HEK293 (cell line): ENCODE results near the gene CLEC2L.

Experiments used
- CTCF ChIA-PET: fragments of 350-600 bp; formaldehyde crosslinking; extraction: SDS; loops from one replicate; lab custom pipeline; 2021; ENCODE audit warnings: antibody characterized with exemption; lab: Yijun Ruan, JAX
- POLR2A ChIA-PET: fragments of 300-600 bp; formaldehyde crosslinking; extraction: SDS; loops from one replicate; lab custom pipeline; 2020; ENCODE audit warnings: antibody characterized with exemption, inconsistent platforms; lab: Yijun Ruan, JAX
- H3K27ac ChIP-seq: fragments of 200-500 bp; sonication (Bioruptor generic); 2 replicates; pipeline ENCODE4 v1.5.1; 2014; ENCODE audit warnings: low read depth, low read length, control low read depth, inconsistent platforms; ENCODE audit errors: extremely low read depth
- H3K36me3 ChIP-seq, 2 experiments: fragments of 200-500 bp in 1 of 2; sonication (Bioruptor generic) in 1 of 2; 1 replicate in 1 of 2; 2 replicates in 1 of 2; pipeline ENCODE4 v1.5.1; 2014 to 2017; ENCODE audit warnings: inconsistent platforms in 2 of 2, low read length in 2 of 2; ENCODE audit not compliant: control insufficient read depth in 2 of 2, insufficient read depth in 1 of 2
- H3K4me1 ChIP-seq: fragments of 200-500 bp; sonication (Bioruptor generic); 2 replicates; pipeline ENCODE4 v1.5.1; 2014; ENCODE audit warnings: mild to moderate bottlenecking, low read length, inconsistent platforms; ENCODE audit not compliant: control insufficient read depth, insufficient read depth
- H3K4me3 ChIP-seq: 2 replicates; pipeline ENCODE4 v1.5.1; 2011; ENCODE audit warnings: low read depth, mild to moderate bottlenecking, control low read depth, low read length, moderate library complexity
- H3K9me3 ChIP-seq: fragments of 200-500 bp; sonication (Bioruptor generic); 2 replicates; pipeline ENCODE4 v1.5.1; 2014; ENCODE audit warnings: low read depth, low read length, inconsistent platforms; ENCODE audit not compliant: control insufficient read depth, insufficient read depth
- EGR2 ChIP-seq: fragments of 450-650 bp; formaldehyde crosslinking; IDR thresholded peaks from 2 replicates; pipeline ENCODE4 v1.5.1; 2016; ENCODE audit warnings: low read depth, missing biosample characterization, missing genetic modification characterization
- FEZF1 ChIP-seq: fragments of 450-650 bp; formaldehyde crosslinking; IDR thresholded peaks from 2 replicates; pipeline ENCODE4 v1.5.1; 2016; ENCODE audit warnings: missing biosample characterization, missing genetic modification characterization
- IKZF3 ChIP-seq: fragments of 450-650 bp; IDR thresholded peaks from 2 replicates; pipeline ENCODE4 v1.5.0; 2018; ENCODE audit warnings: missing biosample characterization, mild to moderate bottlenecking, missing genetic modification characterization, moderate library complexity
- RBAK ChIP-seq: fragments of 450-650 bp; formaldehyde crosslinking; IDR thresholded peaks from 2 replicates; pipeline ENCODE4 v1.5.1; 2016; ENCODE audit warnings: missing biosample characterization, missing genetic modification characterization
- SP3 ChIP-seq: fragments of 450-650 bp; formaldehyde crosslinking; IDR thresholded peaks from 2 replicates; pipeline ENCODE4 v1.5.1; 2016; ENCODE audit warnings: missing biosample characterization, missing genetic modification characterization
- ZBTB21 ChIP-seq: fragments of 450-650 bp; formaldehyde crosslinking; IDR thresholded peaks from 2 replicates; pipeline ENCODE4 v1.5.1; 2017; ENCODE audit warnings: missing biosample characterization, missing genetic modification characterization
- ZFHX2 ChIP-seq: fragments of 450-650 bp; formaldehyde crosslinking; conservative IDR thresholded peaks from 2 replicates; pipeline ENCODE4 v1.5.1; 2016; ENCODE audit warnings: missing biosample characterization, missing genetic modification characterization
- ZFP37 ChIP-seq: fragments of 450-650 bp; formaldehyde crosslinking; IDR thresholded peaks from 2 replicates; pipeline ENCODE4 v1.5.1; 2016; ENCODE audit warnings: missing biosample characterization, missing genetic modification characterization
- ZIC2 ChIP-seq: fragments of 450-650 bp; formaldehyde crosslinking; IDR thresholded peaks from 2 replicates; pipeline ENCODE4 v1.5.1; 2016; ENCODE audit warnings: missing biosample characterization, missing genetic modification characterization
- ZNF221 ChIP-seq: fragments of 450-650 bp; formaldehyde crosslinking; IDR thresholded peaks from 2 replicates; pipeline ENCODE4 v1.5.1; 2017; ENCODE audit warnings: missing biosample characterization, missing genetic modification characterization, borderline replicate concordance
- ZNF394 ChIP-seq: fragments of 450-650 bp; formaldehyde crosslinking; IDR thresholded peaks from 2 replicates; pipeline ENCODE4 v1.5.1; 2016; ENCODE audit warnings: missing biosample characterization, missing genetic modification characterization, mild to moderate bottlenecking, moderate library complexity, borderline replicate concordance
- ZNF529 ChIP-seq: fragments of 450-650 bp; formaldehyde crosslinking; IDR thresholded peaks from 2 replicates; pipeline ENCODE4 v1.5.1; 2017; ENCODE audit warnings: missing genetic modification characterization, missing biosample characterization; ENCODE audit not compliant: insufficient replicate concordance
- ZNF585B ChIP-seq: fragments of 450-650 bp; formaldehyde crosslinking; IDR thresholded peaks from 2 replicates; pipeline ENCODE4 v1.5.1; 2016; ENCODE audit warnings: missing biosample characterization, missing genetic modification characterization
- ZNF596 ChIP-seq: fragments of 450-650 bp; IDR thresholded peaks from 2 replicates; pipeline ENCODE4 v1.5.0; 2018; ENCODE audit warnings: missing biosample characterization, mild to moderate bottlenecking, missing genetic modification characterization, moderate library complexity
- ZNF600 ChIP-seq: fragments of 450-650 bp; formaldehyde crosslinking; IDR thresholded peaks from 2 replicates; pipeline ENCODE4 v1.5.1; 2016; ENCODE audit warnings: missing biosample characterization, missing genetic modification characterization
- TF ChIP-seq, protein P1 (sequence below): fragments of 450-650 bp; formaldehyde crosslinking; IDR thresholded peaks from 2 replicates; pipeline ENCODE4 v1.5.1; 2016; ENCODE audit warnings: missing biosample characterization, missing genetic modification characterization
- TF ChIP-seq, protein P2 (sequence below): fragments of 450-650 bp; formaldehyde crosslinking; conservative IDR thresholded peaks from 2 replicates; pipeline ENCODE4 v1.5.1; 2016; ENCODE audit warnings: low read depth, missing biosample characterization, missing genetic modification characterization
- TF ChIP-seq, protein P3 (sequence below): fragments of 450-650 bp; formaldehyde crosslinking; IDR thresholded peaks from 2 replicates; pipeline ENCODE4 v1.5.1; 2016; ENCODE audit warnings: missing biosample characterization, missing genetic modification characterization

CLEC2L gene

DNA sequence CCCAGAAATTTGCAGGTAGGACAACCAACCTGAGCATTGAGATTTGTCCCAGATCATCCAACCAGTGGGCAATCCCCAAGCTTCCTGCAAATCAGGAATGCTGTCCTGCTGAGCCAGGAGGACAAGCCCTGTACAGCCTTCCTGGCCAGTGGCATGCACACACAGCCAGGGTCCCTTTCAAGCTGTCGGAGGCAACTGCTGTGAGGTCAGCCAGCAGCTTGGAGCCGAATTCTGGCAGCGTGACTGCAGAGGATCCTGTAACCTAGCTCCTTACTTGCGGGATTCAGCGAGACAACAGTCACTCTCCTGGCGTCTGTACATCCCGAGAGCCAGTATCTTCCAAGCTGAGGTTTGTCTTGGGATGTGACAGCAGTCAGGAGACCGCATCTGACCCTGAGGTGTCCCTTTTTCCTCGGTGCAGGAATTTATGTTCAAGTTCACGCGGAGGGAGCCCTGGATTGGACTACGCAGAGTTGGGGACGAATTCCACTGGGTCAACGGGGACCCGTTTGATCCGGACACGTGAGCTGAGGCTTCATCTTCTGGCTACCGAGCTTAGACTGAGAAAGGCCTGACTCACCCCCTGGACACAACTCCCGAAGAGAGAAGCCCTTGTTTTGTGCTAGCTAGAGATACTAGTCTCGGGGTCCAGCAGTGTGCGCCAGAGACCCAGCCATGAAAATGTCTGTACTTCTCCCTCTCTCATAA lies 18.3 kb downstream of the CLEC2L start:
- H3K4me3 ChIP-seq: no peak overlapping the region
- peak; percentile 51 for TF ChIP-seq ZIC2 (tag by site-specific recombination)
- TF ChIP-seq ZFP37 (tag by site-specific recombination): no peak
- TF ChIP-seq, all 188 proteins: peak for 1
- ChIA-PET POLR2A (no interaction called here), CTCF (interaction anchor here (0.6 to 1.7 kb wide), 2 partner anchors 42 to 184 kb away, joined by 3 to 5 read pairs; no protein-coding TSS in a partner anchor)
- H3K36me3 ChIP-seq: no peaks in the 10 kb centered on the region
- H3K4me1 ChIP-seq: no peaks in the 10 kb centered on the region
- no peaks in the 10 kb centered on the region for H3K9me3 ChIP-seq
- no peak overlapping the region for H3K27ac ChIP-seq

DNA sequence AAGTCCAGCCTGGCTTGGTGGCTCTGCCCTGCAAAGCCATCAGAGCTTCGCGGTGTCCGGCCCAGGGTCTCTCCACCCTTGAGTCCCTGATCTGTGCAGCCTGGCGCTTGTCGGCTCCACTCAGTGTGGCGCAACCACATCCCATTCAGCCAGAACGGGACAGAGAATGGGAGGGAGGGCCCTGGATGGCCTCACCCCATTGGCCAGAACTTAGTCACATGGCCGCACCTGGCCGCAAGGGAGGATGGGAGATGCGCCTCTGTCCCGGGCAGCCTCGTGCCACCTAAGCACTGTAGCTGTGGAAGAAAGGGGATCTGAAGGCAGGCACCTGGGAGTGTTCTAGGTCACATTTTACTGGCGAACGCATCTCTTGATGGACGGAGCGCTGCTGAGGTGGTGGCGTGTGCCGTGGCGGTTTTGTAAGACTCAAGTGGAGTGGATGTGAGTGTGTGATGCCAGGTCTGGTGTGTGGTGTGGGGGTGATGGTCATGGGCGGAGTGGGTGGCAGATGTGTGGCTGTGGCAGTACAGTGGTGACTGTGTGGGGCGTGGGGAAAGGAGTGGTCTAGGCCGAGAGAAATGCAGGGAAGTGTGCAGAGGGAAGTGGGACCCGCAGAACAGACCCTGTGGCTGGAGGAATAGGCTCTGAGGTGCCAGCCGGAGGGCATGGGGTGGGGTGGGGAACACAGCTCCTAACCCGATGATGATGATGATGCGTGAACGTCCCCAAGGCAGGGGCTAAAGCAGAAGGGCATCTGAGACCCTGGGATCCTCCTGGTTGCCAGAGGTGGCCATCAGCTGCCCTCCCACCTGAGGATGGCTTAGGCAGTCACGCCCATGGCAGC lies 19.0 kb downstream of the CLEC2L start:
- TF ChIP-seq FEZF1 (no peak), ZFHX2 (tag by site-specific recombination) (peak; percentile 33; the same call in 1 of the 2 replicates), ZBTB21 (no peak), ZNF394 (no peak)
- TF ChIP-seq, protein P1, sequence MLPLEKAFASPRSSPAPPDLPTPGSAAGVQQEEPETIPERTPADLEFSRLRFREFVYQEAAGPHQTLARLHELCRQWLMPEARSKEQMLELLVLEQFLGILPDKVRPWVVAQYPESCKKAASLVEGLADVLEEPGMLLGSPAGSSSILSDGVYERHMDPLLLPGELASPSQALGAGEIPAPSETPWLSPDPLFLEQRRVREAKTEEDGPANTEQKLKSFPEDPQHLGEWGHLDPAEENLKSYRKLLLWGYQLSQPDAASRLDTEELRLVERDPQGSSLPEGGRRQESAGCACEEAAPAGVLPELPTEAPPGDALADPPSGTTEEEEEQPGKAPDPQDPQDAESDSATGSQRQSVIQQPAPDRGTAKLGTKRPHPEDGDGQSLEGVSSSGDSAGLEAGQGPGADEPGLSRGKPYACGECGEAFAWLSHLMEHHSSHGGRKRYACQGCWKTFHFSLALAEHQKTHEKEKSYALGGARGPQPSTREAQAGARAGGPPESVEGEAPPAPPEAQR (tag by site-specific recombination): no peak
- no peak overlapping the region for H3K27ac ChIP-seq
- CTCF ChIA-PET: interaction anchor here (0.6 kb wide), 1 partner anchor 185 kb away, joined by 3 read pairs; no protein-coding TSS in a partner anchor
- no peaks in the 10 kb centered on the region for H3K36me3 ChIP-seq
- H3K4me1 ChIP-seq: no peaks in the 10 kb centered on the region
- POLR2A ChIA-PET: no interaction called here
- H3K9me3 ChIP-seq: no peaks in the 10 kb centered on the region
- no peak overlapping the region for H3K4me3 ChIP-seq

DNA sequence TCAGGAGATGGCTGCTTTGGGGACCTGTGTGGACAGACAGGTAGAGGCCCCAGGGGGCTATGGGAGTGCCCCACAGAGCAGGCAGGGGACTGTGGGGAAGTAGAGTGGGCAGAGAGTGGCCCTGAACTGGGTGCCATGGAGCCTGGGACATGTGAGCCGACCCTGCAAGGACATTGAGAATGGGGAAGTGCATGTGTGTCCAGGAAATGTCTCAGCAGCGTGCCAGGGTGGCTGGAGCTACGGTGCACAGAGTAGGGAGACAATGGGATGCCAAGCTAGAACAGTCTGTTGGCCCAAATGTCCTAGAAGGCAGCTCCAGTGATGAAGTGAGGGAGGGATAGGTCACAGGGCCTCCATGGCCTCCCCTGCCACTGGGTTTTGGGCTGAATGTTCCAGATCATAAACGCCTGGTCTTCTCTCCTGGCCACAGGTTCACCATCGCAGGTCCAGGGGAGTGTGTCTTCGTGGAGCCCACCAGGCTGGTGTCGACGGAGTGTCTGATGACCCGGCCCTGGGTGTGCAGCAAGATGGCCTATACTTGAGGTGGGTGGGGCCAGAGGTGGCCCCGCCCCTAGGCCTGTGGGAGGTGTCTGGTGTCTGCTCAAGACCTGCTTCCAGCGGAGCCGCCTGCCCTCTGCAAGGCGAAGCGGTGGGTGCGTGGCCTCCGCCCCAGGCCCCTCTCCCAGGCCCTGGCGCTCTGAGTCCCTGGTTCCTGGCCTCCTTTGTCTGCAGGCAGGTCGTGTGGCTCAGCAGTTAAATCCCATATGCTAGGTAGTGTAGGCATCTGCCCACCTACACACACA lies 20.5 kb downstream of the CLEC2L start:
- Histone ChIP-seq H3K36me3 (no peaks in the 10 kb centered on the region), H3K4me3 (no peak overlapping the region), H3K27ac (no peak overlapping the region), H3K9me3 (no peaks in the 10 kb centered on the region), H3K4me1 (no peaks in the 10 kb centered on the region)
- POLR2A ChIA-PET: no interaction called here
- CTCF ChIA-PET: interaction anchor here (0.7 kb wide), 1 partner anchor 224 kb away, joined by 3 read pairs; no protein-coding TSS in a partner anchor
- TF ChIP-seq ZNF221: no peak
- no peak for TF ChIP-seq ZNF585B (tag by site-specific recombination)
- TF ChIP-seq, protein P2, sequence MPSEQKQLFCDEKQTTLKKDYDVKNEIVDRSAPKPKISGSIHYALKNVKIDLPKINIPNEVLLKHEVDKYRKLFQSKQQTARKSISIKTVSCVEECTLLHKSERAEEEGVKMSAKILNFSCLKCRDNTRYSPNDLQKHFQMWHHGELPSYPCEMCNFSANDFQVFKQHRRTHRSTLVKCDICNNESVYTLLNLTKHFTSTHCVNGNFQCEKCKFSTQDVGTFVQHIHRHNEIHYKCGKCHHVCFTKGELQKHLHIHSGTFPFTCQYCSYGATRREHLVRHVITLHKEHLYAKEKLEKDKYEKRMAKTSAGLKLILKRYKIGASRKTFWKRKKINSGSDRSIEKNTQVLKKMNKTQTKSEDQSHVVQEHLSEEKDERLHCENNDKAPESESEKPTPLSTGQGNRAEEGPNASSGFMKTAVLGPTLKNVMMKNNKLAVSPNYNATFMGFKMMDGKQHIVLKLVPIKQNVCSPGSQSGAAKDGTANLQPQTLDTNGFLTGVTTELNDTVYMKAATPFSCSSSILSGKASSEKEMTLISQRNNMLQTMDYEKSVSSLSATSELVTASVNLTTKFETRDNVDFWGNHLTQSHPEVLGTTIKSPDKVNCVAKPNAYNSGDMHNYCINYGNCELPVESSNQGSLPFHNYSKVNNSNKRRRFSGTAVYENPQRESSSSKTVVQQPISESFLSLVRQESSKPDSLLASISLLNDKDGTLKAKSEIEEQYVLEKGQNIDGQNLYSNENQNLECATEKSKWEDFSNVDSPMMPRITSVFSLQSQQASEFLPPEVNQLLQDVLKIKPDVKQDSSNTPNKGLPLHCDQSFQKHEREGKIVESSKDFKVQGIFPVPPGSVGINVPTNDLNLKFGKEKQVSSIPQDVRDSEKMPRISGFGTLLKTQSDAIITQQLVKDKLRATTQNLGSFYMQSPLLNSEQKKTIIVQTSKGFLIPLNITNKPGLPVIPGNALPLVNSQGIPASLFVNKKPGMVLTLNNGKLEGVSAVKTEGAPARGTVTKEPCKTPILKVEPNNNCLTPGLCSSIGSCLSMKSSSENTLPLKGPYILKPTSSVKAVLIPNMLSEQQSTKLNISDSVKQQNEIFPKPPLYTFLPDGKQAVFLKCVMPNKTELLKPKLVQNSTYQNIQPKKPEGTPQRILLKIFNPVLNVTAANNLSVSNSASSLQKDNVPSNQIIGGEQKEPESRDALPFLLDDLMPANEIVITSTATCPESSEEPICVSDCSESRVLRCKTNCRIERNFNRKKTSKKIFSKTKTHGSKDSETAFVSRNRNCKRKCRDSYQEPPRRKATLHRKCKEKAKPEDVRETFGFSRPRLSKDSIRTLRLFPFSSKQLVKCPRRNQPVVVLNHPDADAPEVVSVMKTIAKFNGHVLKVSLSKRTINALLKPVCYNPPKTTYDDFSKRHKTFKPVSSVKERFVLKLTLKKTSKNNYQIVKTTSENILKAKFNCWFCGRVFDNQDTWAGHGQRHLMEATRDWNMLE (tag by site-specific recombination): no peak
- TF ChIP-seq ZNF529 (tag by site-specific recombination): no peak
- no peak for TF ChIP-seq SP3 (tag by site-specific recombination)
- TF ChIP-seq IKZF3: no peak
- TF ChIP-seq, protein P3, sequence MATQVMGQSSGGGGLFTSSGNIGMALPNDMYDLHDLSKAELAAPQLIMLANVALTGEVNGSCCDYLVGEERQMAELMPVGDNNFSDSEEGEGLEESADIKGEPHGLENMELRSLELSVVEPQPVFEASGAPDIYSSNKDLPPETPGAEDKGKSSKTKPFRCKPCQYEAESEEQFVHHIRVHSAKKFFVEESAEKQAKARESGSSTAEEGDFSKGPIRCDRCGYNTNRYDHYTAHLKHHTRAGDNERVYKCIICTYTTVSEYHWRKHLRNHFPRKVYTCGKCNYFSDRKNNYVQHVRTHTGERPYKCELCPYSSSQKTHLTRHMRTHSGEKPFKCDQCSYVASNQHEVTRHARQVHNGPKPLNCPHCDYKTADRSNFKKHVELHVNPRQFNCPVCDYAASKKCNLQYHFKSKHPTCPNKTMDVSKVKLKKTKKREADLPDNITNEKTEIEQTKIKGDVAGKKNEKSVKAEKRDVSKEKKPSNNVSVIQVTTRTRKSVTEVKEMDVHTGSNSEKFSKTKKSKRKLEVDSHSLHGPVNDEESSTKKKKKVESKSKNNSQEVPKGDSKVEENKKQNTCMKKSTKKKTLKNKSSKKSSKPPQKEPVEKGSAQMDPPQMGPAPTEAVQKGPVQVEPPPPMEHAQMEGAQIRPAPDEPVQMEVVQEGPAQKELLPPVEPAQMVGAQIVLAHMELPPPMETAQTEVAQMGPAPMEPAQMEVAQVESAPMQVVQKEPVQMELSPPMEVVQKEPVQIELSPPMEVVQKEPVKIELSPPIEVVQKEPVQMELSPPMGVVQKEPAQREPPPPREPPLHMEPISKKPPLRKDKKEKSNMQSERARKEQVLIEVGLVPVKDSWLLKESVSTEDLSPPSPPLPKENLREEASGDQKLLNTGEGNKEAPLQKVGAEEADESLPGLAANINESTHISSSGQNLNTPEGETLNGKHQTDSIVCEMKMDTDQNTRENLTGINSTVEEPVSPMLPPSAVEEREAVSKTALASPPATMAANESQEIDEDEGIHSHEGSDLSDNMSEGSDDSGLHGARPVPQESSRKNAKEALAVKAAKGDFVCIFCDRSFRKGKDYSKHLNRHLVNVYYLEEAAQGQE (tag by site-specific recombination): no peak
- no peak for TF ChIP-seq ZNF596 (tag by site-specific recombination)
- TF ChIP-seq RBAK (tag by site-specific recombination): no peak
- no peak for TF ChIP-seq ZNF600
- no peak for TF ChIP-seq EGR2 (tag by site-specific recombination)
